ENCODE results near the gene DNAJC17.

DNA sequence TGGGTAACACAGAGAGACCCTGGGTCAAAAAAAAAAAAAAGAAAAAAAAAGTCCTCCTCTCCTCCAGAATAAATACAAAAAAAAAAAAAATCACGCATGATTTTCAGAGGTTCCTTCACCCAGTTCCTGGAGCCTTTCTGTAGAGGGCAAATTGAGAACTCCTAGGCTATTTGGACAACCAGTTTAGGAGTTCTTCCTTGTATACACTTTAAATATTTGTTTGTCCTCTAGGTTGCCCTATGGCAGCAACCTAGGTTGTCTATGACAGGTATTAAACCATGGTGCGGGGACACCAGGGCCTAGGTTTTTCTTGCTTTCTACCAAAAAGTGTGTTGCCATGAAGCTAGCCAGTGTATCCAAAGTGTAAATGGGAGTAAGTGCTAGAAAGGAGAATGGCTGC, 4.2 kb downstream of the DNAJC17 start:
- TF ChIP-seq, protein P1, sequence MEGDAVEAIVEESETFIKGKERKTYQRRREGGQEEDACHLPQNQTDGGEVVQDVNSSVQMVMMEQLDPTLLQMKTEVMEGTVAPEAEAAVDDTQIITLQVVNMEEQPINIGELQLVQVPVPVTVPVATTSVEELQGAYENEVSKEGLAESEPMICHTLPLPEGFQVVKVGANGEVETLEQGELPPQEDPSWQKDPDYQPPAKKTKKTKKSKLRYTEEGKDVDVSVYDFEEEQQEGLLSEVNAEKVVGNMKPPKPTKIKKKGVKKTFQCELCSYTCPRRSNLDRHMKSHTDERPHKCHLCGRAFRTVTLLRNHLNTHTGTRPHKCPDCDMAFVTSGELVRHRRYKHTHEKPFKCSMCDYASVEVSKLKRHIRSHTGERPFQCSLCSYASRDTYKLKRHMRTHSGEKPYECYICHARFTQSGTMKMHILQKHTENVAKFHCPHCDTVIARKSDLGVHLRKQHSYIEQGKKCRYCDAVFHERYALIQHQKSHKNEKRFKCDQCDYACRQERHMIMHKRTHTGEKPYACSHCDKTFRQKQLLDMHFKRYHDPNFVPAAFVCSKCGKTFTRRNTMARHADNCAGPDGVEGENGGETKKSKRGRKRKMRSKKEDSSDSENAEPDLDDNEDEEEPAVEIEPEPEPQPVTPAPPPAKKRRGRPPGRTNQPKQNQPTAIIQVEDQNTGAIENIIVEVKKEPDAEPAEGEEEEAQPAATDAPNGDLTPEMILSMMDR (IDR thresholded peaks at IDR 0.05) = no peak
- TF ChIP-seq POLR2A (IDR thresholded peaks at IDR 0.05) = no peak
